ENCODE measurements around the gene CNKSR3. TPM values are rescaled to one million over a fixed set of nuclear protein-coding genes. Genes with fewer than 3 reads are reported as not detected.

CNKSR3 gene
- total RNA-seq, 4 donors from 2014 or later, result 8.8 to 12.4 (median 11.2) TPM

DNA sequence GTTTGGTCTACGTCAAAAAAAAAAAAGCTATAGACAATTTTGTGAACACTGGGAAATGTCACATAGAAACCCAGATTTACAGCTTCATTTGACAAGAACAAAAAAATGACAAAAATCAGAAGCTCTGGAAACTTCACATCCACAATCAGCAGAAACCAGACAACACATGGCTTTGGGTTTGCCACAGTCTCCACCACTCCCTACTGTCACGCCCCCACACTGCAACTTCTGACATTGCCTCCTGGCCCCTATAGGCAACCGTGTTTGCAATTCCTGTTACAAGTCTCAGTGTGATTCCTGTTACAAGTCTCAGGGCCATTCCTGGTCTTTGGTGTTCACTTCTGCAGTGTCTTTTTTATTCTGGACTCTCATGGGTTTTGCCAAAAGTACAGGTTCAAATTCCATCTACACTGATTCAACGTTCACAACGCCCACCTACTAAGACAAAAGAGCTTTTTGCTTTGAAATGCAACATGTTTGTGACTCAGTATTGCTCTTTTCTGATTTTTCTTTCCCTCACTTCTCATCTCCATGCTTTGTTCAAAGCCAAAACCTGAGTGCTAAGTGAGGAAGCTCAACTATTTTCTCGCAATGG lies 12.0 kb downstream of the CNKSR3 start:
- no peak for TF ChIP-seq POLR2AphosphoS5 (IDR thresholded peaks at IDR 0.05)
- TF ChIP-seq EP300 (IDR thresholded peaks at IDR 0.05), result no peak
- TF ChIP-seq POLR2A (IDR thresholded peaks at IDR 0.05), result no peak
- TF ChIP-seq, protein P1, sequence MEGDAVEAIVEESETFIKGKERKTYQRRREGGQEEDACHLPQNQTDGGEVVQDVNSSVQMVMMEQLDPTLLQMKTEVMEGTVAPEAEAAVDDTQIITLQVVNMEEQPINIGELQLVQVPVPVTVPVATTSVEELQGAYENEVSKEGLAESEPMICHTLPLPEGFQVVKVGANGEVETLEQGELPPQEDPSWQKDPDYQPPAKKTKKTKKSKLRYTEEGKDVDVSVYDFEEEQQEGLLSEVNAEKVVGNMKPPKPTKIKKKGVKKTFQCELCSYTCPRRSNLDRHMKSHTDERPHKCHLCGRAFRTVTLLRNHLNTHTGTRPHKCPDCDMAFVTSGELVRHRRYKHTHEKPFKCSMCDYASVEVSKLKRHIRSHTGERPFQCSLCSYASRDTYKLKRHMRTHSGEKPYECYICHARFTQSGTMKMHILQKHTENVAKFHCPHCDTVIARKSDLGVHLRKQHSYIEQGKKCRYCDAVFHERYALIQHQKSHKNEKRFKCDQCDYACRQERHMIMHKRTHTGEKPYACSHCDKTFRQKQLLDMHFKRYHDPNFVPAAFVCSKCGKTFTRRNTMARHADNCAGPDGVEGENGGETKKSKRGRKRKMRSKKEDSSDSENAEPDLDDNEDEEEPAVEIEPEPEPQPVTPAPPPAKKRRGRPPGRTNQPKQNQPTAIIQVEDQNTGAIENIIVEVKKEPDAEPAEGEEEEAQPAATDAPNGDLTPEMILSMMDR (IDR thresholded peaks at IDR 0.05), result no peak
- WGBS, result 79% methylated on average over 6 of the region's 6 CpGs
- no peaks in the 10 kb centered on the region for H3K9me3 ChIP-seq
- DNase-seq (ENCODE audit: low spot score in 2 of 2), result no peak
- H3K4me3 ChIP-seq, result no peak overlapping the region
- no peaks in the 10 kb centered on the region for H3K27me3 ChIP-seq
- H3K4me1 ChIP-seq, result peaks cover 10% of the 10 kb centered on the region
- no peaks in the 10 kb centered on the region for H3K36me3 ChIP-seq
- H3K27ac ChIP-seq, result no peak overlapping the region

DNA sequence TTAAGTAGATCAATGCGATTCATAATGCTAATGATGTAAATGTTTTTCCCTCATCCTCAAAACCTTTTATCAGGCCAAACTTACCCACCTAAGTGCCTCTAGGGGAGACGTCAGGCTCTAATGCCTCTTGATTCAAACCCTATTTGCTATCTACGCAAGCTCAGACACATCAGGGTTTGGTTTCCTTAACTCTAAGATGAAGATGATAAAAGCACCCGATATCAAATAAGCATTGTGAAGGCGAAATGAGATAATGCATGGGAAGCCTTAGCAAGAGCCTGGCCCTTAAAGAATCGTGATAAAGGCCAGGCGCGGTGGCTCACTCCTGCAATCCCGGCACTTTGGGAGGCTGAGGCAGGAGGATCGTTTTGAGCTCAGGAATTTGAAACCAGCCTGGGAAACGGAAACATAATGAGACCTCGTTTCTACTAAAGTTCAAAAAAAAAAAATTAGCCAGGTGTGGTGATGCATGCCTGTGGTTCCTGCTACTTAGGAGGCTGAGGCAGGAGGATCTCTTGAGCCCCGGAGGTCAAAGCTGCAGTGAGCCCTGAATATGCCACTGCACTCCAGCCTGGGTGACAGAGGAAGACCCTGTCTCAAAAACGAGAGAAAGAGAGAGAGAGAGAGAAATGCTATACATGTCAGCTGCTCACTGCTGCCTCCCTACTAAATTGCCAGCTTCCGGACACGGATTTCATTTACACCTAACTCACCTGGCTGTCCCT lies 13.5 kb downstream of the CNKSR3 start:
- Histone ChIP-seq H3K27me3 (no peaks in the 10 kb centered on the region), H3K27ac (no peak overlapping the region), H3K36me3 (no peaks in the 10 kb centered on the region), H3K4me3 (no peak overlapping the region), H3K4me1 (peaks cover 10% of the 10 kb centered on the region), H3K9me3 (no peaks in the 10 kb centered on the region)
- WGBS, result 76% methylated on average over 16 of the region's 16 CpGs
- DNase-seq (ENCODE audit: low spot score in 2 of 2), result no peak
- TF ChIP-seq EP300 (IDR thresholded peaks at IDR 0.05), result no peak
- TF ChIP-seq, protein P1 (IDR thresholded peaks at IDR 0.05), result no peak
- no peak for TF ChIP-seq POLR2AphosphoS5 (IDR thresholded peaks at IDR 0.05)
- no peak for TF ChIP-seq POLR2A (IDR thresholded peaks at IDR 0.05)

DNA sequence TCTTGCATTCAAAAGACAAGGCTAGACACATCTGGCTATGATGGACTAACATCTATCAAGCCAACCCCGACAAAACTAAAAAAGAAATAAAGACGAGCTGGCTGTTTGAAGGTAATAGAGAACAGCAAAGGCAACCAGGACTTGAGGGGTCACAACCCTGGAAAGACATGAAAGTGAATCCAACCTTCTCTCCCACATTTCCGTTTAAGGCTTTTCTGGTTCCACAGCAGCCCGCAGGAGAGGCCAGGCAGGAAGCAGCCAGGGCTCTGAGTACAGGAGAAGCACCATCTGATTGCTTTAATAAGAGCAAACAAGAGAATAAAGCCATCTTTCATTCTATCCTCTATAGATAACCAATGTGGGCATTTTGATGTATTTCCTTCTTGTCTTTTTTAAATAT lies 14.3 kb downstream of the CNKSR3 start:
- H3K4me1 ChIP-seq, result peaks cover 10% of the 10 kb centered on the region
- H3K9me3 ChIP-seq, result no peaks in the 10 kb centered on the region
- WGBS, result 87% methylated on average over 4 of the region's 4 CpGs
- H3K27ac ChIP-seq, result no peak overlapping the region
- no peak overlapping the region for H3K4me3 ChIP-seq
- H3K36me3 ChIP-seq, result no peaks in the 10 kb centered on the region
- TF ChIP-seq EP300 (IDR thresholded peaks at IDR 0.05), result no peak
- TF ChIP-seq, protein P1 (IDR thresholded peaks at IDR 0.05), result no peak
- TF ChIP-seq POLR2A (IDR thresholded peaks at IDR 0.05), result no peak
- no peak for DNase-seq (ENCODE audit: low spot score in 2 of 2)
- no peaks in the 10 kb centered on the region for H3K27me3 ChIP-seq

DNA sequence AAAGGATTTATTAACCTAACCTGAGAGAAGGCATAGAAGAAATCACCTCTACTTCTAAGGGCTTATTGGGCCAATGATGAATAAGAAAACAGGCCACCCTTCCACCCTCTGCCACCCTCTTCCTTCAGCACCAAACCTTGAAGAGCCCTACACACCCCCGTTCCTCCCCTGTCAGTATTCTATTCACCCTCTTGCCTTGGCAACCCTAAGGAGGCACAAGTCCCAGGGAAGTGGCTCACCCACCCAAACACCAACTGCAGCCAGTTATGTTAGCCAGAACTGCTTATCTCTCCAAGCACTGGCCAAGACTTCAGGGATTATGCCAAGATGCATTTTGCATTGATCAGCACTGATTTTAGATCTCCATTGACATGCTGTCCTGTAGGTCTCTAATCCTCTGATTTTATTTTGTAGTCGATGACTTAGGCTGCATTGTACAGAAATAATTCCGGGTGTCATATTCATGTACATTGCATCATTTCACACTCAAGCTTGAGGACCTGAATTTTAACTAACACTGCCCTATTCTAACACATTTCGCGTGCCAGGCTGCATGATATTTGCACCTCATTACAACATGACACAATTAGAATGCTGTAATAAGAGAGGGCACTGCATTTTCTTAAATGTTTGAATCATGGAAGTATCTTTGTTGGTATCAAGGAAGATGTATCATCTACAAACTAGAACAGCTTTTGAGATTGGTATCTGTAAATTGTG lies 15.7 kb downstream of the CNKSR3 start:
- Histone ChIP-seq H3K4me1 (peaks cover 4% of the 10 kb centered on the region), H3K27me3 (no peaks in the 10 kb centered on the region), H3K36me3 (no peaks in the 10 kb centered on the region), H3K9me3 (no peaks in the 10 kb centered on the region), H3K4me3 (no peak overlapping the region), H3K27ac (no peak overlapping the region)
- DNase-seq (ENCODE audit: low spot score in 2 of 2), result no peak
- TF ChIP-seq EP300 (IDR thresholded peaks at IDR 0.05), result no peak
- TF ChIP-seq POLR2A (IDR thresholded peaks at IDR 0.05), result no peak
- no peak for TF ChIP-seq POLR2AphosphoS5 (IDR thresholded peaks at IDR 0.05)
- TF ChIP-seq, protein P1 (IDR thresholded peaks at IDR 0.05), result no peak
- WGBS, result 75% methylated on average over 5 of the region's 5 CpGs

All from suprapubic skin (tissue), 4 donors.